ENCODE results near the gene FBRSL1.

DNA sequence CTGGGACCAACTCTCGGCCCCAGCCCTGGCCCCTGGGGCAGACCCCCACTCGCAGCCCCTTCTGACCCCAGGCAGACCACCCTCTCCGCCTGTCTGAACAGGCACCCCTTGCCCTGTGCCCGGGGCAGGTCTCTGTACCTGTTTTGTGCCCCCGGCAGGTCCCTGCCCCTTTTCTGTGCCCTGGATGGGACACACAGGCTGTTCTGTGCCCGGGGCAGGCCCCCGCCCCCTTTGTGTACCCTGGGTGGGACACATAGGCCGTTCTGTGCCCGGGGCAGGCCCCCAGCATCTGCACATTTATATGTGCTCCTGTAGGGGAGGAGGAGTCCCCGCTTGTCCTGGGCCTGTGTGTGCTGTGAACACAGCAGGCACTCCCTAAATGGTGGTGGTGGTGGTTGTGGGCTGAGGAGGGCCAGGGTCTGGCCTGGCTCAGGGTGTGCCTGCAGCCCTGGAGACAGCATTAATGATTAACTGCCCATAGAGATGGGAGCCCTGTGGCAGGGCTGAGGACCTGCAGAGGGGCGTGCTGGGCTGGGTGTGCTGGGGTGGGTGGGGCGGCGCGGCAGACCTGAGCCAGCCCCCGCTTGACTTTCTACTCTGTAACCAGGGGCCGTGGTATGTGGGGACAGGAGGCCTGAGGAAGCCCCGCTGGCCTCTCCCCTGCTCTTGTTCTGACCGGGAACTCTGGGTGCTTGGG lies 3.7 kb downstream of the FBRSL1 start:
- TF ChIP-seq, protein P1, sequence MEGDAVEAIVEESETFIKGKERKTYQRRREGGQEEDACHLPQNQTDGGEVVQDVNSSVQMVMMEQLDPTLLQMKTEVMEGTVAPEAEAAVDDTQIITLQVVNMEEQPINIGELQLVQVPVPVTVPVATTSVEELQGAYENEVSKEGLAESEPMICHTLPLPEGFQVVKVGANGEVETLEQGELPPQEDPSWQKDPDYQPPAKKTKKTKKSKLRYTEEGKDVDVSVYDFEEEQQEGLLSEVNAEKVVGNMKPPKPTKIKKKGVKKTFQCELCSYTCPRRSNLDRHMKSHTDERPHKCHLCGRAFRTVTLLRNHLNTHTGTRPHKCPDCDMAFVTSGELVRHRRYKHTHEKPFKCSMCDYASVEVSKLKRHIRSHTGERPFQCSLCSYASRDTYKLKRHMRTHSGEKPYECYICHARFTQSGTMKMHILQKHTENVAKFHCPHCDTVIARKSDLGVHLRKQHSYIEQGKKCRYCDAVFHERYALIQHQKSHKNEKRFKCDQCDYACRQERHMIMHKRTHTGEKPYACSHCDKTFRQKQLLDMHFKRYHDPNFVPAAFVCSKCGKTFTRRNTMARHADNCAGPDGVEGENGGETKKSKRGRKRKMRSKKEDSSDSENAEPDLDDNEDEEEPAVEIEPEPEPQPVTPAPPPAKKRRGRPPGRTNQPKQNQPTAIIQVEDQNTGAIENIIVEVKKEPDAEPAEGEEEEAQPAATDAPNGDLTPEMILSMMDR (IDR thresholded peaks at IDR 0.05; ENCODE audit: low read length) = no peak
- TF ChIP-seq EZH2 (optimal IDR thresholded peaks at IDR 0.05; ENCODE audit: low read depth, low read length) (no peak), EZH2phosphoT487 (IDR thresholded peaks at IDR 0.05; ENCODE audit: low read length) (no peak)
